ENCODE results near the gene ARL8A.
"Not testable (repeated sequence)": the region's sequence is repeated elsewhere in the genome, so short reads cannot be mapped to it uniquely, and the experiment has no call there.

ARL8A gene

GRCh38 chr1:202172015-202172355 lies 27.4 kb upstream of the ARL8A start:
- DNase-seq = no peak

GRCh38 chr1:202171292-202172014 lies 26.9 kb upstream of the ARL8A start:
- no peak for DNase-seq

DNA sequence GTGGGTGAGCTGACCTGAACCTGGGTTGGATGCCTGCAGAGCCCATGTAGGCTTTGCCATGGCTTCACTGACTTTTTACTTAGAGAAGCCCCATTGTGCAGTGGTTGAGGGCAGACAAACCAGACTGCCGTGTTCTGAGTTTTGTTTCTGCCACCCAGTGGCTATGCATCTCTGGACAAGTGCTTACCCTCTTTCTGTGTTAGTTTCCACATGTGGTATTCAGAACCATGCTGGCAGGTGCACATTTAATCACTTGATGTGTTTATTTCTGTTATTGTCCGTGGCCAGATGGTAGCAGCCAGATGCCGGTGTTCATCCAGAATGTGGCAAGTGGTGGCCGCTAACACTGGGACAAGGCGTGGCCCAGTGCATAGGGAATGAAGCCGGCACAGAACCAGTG lies 26.2 kb upstream of the ARL8A start:
- no peak for DNase-seq

DNA sequence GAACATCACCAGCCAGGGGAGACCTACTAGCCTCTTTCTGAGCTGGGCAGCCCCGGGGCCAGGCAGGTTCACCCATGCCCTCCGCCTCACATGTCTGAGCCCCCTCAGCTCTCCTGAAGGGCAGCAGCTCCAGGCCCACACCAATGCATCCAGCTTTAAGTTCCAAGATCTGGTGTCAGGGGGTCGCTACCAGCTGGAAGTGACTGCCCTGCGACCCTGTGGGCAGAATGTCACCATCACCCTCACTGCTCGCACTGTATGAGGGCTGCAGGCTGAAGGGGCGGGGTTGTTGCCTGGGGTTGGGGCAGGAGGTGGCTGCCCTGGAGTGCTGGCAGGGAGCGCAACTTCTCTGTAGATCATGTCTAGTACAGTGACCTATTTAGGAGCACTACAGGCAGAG lies 24.3 kb upstream of the ARL8A start:
- DNase-seq = no peak

DNA sequence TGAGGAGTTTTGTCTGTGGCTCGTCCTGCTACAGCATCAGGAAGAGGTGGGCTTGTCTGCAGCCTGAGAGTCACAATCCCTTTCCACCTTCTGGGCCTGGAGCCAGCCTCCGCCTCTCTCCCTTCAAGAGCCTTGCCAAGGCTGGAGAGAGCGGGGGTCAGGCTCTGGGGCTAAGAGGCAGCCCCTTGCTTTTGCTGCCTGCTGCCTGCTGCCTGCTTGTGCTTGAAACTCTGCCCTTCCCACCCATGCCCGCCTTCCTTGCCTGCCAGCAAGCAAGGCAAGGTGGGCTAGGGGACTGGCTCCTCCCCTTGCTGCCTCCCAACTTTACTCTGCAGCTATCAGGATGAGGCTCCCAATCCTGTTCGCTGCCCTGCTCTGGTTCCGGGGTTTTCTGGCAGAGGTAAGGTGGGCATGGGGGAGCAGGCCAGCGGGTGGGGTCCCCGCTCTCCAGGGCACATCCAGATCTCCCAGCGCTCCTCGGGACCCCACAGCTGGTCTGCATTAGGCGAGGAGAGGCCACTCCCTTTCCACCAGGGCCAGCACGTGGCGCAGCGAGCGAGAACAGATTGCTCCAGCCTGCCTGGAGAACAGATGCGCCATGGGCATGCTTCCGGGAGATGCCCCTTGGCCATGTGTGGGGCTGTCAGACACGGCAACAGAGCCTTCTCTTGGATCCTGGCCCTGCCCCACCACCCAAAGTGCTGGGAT lies 23.3 kb upstream of the ARL8A start:
- no peak for DNase-seq

DNA sequence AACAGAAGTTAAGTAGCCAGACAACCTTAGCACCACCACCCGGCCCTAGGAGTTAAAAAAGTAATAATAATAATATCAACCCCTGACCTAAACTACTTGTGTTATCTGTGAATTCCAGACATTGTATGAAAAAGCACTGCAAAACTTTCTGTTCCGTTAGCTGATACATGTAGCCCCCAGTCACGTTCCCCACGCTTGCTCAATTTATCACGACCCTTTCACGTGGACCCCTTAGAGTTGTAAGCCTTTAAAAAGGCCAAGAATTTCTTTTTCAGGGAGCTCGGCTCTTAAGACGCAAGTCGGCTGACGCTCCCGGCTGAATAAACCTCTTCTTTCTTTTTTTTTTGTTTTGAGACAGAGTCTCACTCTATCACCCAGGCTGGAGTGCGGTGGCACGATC lies 22.5 kb upstream of the ARL8A start:
- DNase-seq = not testable (repeated sequence)

- DNase-seq = no peak
Measured at GRCh38 chr1:202165942-202166843, 21.7 kb upstream of the ARL8A start.

GRCh38 chr1:202165267-202165941 lies 20.9 kb upstream of the ARL8A start:
- DNase-seq = no peak

DNA sequence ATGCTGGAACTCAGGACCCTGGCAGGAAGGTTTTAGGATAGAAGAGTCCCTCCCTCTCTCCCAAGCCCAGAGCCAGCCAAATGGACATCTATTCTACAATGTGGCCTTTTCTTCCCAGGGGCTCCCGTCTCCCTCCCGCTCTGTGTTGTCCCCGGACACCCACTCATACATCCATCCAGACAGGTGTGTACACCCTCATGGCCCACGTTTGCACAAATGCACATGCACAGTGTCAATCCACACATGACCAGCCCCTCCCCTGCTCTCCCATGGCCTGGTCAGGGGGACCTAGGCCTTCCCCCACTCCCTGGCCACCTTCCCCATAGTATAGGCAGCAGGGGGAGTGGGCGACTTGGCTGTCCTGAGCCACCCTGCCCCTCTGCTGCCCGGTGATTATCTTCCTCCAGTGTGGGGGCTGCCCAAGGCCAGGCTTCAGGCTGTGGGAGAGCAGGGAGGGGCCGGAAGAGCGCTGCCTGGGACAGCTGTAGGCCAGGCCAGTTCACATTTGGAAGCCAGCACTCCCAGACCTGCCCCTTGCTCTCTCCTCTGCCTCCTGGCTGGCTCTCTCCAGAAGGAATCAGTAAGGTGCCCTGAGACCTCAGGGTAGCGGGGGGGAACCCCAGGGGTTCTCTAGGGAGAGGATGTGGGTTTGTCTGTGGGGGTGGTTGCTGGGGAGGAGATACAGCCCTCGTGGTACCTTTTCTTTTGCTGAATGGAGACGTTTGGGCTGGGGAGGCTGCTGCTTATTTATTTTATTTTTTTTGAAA lies 19.9 kb upstream of the ARL8A start:
- DNase-seq = peak; percentile 72

- no peak for DNase-seq
Measured at GRCh38 chr1:202163281-202164270, 19.0 kb upstream of the ARL8A start.

- no peak for DNase-seq
Measured at GRCh38 chr1:202162418-202163280, 18.1 kb upstream of the ARL8A start.

- DNase-seq = no peak
Measured at GRCh38 chr1:202162047-202162417, 17.5 kb upstream of the ARL8A start.

GRCh38 chr1:202161151-202162046 lies 16.9 kb upstream of the ARL8A start:
- no peak for DNase-seq

DNA sequence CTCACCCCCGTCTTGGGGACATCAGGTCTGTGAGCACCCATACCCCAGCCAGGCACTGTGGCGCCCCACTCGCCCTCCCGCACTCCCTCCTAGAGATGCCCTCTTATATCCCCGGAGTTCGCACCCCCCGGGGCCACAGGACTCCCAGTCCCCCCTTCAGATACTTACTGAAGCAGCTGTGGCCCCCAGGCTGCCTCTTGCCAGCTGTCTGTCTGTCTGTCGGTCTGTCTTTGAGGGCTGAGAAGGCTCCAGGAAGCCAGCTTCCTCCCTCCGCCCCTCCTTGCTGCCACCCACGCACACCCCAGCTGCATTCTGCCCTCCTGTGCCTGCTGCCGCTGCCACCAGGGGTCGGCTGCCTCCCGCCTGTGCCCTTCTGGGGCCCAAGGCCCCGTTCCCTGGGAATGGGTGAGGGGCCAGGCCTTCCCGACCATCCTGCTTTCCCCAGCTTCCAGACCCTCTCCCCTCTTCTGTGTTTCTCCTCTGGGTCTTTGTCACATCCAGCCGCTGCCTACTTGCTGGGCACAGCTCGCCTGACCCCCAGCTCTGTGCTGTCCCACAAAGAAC lies 15.9 kb upstream of the ARL8A start, which contains the start of gene PTPN7:
TSS of gene PTPN7 (minus strand) at position 226 of the 564 bp plus-strand sequence. CDS start 1,200 bp downstream, outside the sequence.
- DNase-seq = peak; percentile 82

DNA sequence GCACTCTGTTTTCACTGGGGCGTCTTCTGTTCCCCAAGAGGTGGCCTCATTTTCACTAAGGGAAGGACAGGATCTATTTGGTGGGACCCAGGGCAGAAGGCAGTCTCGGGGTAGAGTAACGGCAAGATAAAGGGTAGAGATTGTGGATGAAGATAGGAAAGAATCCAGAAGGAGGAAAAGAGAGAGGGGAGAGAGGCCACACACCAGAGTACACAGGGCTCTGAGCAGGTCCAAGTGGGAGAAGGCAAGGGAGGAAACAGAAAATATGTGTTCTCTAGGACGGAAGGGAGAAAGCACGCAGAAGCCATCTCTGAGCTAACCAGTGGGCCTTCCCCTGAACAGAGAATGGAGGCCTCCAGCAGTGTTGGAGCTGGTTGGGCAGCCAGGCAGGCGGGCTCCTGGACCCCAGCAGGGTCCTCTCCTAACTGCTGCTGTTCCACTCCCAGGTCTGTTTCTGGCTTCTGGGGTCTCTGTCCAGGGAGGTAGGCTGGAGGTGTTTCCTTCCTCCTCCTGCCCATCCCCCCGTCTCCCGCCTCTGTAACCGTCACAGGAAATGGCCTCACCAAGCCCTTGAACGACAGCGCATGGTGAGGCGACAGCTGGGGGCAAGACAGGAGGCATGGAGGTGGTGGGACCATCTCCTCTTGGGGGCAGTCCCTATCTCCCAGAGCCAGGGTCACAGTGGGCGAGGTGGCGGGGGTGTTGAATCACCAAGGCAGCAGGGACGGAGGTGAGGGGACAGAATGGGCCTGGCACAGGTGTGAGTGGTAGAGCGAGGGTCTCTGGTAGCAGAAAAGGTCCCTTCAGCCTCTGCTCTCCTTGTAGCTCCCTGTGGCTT lies 15.2 kb upstream of the ARL8A start:
- peak; percentile 66 for DNase-seq

- peak; percentile 45 for DNase-seq
Measured at GRCh38 chr1:202158810-202159533, 14.4 kb upstream of the ARL8A start.

GRCh38 chr1:202157945-202158344 lies 13.4 kb upstream of the ARL8A start:
- DNase-seq = no peak
